DMS 273 (cell line): ENCODE measurements around the gene ING5.

Experiments
- DNase-seq: peaks from one replicate; lab custom pipeline; 2025; ENCODE audit not compliant: unreplicated experiment; lab: John Stamatoyannopoulos, UW

ING5 gene

DNA sequence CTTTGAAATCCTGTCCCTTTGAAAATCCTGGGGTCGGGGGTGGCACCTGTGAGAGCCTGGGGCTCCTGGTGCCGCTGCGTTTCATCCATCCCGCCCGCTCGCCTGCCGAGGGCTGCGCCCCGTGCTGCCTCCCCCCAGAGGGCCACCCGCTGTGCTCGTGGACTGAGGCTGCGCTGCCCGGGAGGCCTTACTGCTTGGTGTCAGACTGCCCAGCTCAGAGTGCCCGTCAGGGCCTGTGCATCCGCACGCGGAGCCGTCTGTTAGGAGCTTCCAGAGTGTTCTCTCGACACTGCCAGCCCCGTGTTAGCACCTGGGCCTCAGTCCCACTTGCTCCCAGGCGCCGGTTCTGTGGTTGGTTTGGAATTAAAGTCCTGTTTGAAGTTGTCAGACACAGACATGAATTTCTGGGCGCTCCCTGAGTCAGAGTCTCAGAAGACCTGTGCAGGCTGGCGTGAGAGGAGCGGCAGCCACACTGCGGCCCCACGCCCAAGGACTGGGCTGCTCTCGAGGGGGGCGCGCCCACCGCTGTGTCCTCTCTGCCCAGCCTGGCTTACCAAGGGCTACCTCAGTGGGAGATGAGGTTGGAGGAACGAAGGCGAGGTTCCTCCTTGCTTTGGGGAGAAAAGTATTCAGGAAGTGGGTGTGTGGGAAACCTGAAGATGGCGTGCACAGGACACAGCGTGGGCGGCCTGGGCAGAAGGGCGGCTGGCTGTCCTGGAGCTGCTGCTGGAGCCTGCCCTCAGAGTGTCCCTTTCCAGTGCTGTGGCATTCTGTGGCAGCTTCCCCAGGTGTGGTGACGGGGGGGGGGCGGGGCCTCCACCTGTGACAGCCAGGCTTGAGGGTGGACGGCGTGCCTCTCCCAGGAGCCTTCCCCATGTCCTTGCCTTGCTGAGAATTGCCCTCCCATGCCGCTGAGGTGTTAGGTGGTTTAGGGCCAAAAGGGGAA is 29.3 kb upstream of the ING5 start:
- DNase-seq: no peak

DNA sequence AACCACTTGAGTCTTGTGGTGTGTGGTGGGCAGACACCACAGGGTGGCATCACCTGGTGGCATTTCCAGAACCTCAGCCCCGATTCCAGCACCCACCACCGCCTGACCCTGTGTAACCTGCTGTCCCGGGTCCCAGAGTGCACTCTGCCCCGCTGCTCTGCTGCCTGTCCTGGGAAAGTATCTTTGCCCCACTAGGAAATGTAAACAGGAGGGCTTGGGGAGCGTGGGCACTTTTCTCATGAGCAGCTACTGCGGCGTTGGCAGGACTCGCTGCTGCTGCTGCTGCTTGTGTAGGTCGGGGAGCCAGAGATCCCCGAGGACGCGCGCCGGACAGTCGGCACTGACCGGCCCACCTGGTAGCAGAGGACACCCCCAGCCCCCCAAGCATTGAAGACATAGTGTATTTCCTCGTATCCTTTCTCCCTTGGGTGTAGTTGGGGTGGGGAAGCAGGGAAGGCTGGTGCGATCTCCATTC is 28.6 kb upstream of the ING5 start:
- no peak for DNase-seq

DNA sequence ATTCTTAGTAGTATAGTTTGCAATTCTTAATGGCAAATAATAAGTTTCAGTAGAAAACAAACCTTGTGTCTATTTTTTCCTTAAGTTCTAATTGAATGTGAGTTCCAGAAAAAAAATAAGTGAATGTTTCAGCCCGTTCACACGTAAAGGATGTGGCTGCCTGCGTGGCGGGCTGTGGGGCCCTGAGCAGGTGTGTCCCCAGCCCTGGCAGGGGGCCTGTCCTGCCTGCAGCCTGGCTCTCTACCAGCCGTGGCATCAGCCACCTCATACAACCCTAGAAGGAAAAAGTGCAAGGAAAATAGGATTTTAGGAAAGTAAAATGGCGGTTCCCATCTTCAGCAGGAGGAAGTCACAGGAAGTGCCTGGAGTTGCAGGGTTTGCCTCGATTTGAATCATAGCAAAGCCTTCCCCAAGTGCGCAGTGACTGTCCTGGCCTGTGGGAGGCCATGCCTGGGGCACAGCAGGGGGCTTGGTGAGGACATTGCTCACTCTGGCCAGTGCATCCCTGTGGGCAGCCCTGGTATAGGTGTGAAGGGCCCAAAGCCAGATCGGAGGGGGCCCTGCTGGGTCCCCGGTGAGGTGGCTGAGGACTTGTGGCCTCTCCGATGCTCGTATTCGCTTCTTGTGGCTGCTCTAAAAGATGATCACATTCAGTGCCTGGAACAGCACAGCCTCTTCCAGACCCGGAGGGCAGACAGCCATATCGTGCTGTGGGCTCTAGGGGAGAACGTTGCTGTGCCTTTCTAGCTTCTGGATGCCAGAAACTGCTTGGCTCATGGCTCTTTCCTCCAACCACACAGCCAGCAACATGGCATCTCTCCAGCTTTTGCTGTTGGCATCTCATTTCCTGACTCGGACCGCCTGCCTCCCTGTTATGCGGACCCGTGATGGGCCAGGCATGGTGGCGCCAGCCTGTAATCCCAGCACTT is 27.8 kb upstream of the ING5 start:
- peak; percentile 63 for DNase-seq

DNA sequence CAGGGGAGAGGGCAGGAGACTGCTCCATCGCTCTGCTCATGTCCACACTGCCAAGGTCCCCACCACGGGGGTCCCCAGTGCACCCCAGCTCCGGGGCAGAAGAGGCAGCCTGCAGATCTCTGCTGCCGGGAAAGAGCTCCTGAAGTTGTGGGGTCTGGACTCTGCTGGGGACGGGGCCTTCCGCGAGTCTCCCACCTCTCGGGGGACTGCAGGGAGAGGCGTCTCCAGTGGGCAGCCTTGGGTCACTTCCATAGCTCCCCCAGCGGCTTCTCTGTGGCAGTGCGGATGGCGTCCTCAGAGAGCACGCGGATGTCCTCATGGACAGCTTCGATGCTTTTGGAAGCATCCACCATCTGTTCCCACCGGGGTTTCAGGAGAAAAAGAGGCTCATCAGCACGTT is 26.0 kb upstream of the ING5 start:
- peak; percentile 40 for DNase-seq

GRCh38 chr2:241676665-241677064 is 25.2 kb upstream of the ING5 start:
- no peak for DNase-seq

GRCh38 chr2:241677392-241677791 is 24.4 kb upstream of the ING5 start:
- DNase-seq: no peak

- no peak for DNase-seq
These were observed 23.5 kb upstream of the ING5 start for GRCh38 chr2:241678307-241678706.

- no peak for DNase-seq
These were observed 22.9 kb upstream of the ING5 start for GRCh38 chr2:241678784-241679540.

DNA sequence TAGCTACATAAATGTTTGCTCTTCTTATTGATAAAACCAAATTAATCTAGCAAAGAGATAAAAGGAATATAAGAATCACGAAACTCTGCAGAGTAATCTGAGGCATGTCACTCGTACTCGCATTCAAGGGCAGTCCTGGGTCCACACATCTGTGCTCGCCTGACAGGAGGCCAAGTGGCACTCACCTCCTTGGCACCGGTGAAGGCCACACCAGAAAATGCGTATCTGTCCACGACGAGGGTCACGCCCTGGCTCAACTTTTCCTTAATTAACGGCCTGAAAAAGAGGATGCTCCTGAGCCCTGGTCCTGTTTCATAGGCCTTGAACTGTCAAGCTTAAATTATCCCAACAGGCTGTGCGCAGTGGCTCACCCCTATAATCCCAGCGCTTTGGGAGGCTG is 21.8 kb upstream of the ING5 start:
- DNase-seq: no peak

DNA sequence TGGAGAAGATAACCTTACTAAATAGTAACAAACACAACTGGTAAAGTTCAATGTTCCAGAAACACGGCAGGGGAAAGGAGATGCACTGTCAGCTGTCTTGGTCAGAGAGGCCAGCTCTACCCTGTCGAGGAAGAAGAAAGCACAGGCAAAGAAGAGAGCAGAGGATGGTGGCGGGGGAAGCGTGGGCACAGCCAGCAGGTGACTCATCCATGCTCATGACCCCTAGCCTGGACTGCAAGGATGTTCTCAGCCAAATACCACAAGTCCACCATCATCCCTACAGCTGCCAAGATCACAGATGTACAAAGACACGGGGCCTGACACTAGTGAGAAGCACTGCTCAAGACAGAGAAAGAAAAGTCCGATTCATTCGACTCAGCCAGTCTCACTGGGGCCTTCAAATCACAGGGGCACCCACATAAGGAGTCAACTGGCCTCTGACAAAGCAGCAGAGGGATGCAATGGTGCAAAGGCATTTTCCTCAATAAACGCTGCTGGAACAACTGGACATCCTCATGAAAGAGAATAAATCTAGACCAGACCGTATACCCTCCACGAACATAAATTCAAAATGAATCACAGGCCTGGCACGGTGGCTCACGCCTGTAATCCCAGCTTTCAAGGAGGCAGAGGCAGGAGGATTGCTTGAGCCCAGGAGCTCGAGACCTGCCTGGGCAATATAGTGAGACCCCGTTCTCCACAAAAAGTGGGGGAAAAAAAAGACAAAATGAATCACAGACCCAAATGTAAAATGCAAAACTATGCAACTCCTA is 20.8 kb upstream of the ING5 start:
- no peak for DNase-seq

- DNase-seq: no peak
These were observed 15.6 kb upstream of the ING5 start for GRCh38 chr2:241686324-241686649.

DNA sequence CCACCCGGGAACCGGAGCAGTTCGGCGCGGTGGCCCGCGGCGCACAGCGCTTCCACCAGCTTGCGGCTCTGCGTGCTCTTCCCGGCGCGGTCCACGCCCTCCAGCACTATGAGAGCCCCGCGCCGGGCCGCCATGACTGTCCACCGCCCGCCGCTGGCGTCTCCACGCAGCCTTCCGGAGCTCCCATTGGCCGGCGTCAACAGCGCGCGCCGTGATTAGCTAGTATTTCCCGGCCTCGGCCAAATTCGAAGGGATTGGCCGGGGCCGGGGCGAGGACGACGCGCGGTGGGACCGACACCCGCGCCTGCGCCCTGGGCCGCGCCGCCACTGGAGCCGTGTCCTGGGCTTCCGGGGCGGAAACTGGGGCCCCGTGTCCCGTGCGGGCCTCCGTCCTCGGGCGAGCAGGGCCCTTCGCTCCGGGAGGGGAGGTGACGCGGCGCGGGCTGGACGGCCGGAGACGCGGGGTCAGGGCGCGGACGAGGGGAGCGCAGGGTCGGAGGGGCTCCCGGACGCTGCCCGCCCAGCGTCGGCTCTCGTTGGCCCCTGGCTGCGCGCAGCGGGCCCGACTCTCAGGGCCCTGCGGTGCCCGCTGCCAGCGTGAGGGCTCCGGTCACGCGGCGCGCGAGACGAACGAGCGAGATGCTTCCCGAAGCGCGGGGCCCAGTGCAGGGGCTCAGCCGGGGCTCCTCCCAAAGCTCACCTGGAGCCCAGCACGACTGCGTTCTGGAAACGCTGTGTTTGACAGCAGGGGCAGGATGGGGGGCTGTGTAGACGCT is 15.0 kb upstream of the ING5 start, which contains the start of gene DTYMK:
Gene DTYMK, minus strand, starts transcription at position 166 of the 776 bp plus-strand sequence. Its CDS starts 32 bp downstream, at position 134.
- DNase-seq: peak; percentile 98

DNA sequence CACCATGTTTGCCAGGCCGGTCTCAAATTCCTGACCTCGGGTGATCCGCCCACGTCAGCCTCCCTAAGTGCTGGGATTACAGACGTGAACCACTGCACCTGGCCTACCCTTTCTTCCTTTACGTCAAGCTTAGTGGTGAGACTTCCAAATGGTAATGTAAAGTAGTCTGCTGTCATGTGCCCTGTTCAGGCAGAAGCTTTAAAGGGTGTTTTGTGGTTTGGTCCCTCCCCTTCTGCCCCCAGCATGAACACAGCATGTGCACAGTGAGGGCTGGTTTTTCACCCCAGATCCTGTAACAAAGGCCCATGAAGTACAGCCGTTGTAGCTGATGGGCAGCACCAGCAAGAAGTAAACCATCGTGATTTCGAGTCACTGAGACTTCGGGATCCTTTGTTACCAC is 12.5 kb upstream of the ING5 start:
- no peak for DNase-seq

- DNase-seq: no peak
These were observed 11.6 kb upstream of the ING5 start for GRCh38 chr2:241690202-241690717.

DNA sequence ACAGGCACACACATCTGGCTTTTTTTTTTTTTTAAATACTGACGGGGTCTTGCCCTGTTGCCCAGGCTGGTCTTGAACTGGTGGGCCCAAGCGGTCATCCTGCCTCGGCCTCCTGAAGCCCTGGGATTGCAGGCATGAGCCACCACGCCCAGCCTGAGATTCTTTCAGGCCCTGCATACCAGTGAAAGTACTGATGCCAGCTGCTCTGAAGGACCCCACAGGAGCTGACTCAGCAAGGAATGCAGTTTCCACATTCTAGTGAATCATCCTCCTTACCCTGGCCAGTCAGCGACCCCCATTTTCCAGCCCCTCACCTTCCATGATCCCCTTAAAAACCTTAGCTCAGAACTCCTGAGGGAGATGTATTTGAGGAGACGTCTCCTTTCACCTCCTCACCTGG is 9.4 kb upstream of the ING5 start:
- no peak for DNase-seq

- DNase-seq: no peak
These were observed 6.2 kb upstream of the ING5 start for GRCh38 chr2:241695651-241696050.

GRCh38 chr2:241701149-241701398 is 765 bp upstream of the ING5 start:
- no peak for DNase-seq

GRCh38 chr2:241702155-241703031 is 554 bp downstream of the ING5 start:
- DNase-seq: peak; percentile 92
